HG03139 (cell line): ENCODE results near the gene OPTC.
"Not testable (repeated sequence)": the region's sequence is repeated elsewhere in the genome, so short reads cannot be mapped to it uniquely, and the experiment has no call there.

Experiments
- ATAC-seq: cut with Tn5 transposase; IDR thresholded peaks from one replicate; pipeline ENCODE4 v1.9.1; 2021; ENCODE audit not compliant: unreplicated experiment

Gene OPTC

DNA sequence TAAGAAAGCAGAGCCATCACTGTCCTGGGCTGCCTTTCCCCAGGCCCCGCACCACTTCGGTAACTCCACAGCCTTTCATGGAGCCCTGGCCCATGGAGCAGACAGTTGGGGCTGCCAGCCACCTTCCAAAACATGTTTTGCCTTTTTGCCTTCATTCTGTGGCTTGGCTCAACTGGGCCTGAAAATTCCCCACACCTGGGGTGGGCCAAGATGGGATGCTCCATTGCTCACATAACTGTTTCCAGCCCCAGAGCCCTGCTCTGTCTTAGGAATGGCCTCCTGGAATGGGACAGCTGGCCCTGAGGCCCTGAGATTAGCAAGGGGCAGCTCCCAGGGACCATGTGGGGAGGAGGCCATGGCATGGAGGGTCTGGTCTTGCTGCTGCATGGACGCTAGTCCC lies 29.2 kb upstream of the OPTC start:
- no peak for ATAC-seq

DNA sequence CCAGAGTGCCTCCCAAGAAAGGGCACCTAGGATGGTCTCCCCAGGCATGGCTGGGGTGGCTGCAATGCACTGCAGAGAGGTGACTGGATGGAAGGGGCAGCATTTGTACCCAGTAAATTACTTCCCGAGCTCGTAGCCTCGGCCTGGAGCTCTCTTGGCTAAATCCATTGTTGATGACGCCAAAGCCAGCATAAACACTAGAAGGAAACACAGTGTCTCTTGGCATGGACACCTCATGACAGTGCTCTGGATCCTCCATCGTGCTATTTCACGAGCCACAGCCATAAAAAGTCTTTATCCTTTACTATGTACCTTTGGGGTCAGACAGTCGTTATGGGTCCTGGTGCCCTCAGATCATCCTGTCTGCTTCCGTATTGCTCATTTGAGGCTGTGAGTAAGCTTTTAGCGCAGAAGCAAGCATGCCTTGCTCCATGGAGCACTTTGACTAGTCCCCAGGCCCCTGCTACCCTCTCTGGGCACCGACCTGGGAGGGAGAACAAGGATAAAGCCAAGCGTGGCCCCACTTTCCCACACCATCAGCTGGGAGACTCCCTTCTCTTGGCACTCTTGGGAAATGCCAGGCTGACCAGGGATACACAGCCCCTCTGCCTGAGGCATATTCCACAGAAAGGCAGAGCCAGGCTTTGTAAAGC lies 28.7 kb upstream of the OPTC start:
- no peak for ATAC-seq

GRCh38 chr1:203465948-203466347 lies 28.0 kb upstream of the OPTC start:
- ATAC-seq, result no peak

DNA sequence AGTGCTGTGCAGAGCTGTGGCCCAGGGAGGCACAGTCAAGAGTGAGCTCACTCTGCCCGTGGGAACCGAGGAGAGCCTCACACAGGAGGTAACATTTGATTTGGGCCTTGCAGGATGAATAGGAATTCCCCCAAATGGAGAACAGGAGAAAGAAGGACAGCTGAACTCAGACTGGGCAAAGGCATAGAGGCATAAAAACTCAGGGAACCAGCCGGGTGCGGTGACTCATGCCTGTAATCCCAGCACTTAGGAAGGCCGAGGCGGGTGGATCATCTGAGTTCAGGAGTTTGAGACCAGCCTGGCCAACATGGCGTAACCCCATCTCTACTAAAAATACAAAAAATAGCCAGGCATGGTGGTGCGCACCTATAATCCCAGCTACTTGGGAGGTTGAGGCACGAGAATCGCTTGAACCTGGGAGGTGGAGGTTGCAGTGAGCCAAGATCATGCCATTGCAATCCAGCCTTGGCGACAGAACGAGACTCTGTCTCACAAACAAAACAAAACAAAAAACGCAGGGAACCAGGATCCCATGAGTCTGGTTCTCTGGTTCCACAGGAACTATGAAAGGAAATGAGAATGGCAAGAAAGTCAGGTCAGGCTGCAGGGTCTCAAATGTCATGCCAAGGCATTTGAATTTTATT lies 26.9 kb upstream of the OPTC start:
- not testable (repeated sequence) for ATAC-seq

DNA sequence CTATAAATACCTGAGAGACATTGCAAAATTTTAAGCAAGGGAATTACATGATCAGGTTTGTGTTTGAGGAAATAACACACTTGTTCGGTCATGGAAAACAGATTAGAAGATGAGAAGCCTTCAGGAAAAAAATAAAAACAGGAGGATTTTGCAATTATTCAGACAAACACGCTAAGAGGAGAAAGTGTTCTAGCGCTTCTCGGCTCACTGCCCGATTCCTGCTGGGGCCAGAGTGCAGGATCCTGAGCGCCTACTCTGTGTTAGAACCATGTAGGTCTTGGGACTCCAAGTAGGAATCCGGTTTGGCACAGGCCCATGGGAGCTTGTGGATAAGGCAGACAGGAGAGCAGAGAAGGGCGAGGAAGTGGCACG lies 26.4 kb upstream of the OPTC start:
- ATAC-seq, result no peak

DNA sequence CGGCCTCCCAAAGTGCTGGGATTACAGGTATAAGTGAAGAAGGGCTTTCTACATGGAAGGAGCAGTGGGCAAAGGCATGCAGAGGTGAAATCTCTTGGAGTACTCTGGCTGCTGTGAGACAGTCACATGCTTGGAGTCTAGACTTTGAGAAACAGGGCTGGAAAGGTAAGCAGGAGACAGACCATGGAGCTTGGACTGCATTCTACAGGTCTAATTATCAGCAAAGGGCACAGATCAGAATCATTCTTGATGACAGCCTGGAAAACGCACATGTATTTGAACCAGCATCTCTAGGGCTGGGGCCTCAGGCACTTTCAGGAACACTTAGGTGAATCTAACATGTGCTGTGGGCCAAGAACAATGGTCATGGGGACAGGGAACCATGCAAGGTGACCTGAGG lies 25.6 kb upstream of the OPTC start:
- ATAC-seq, result no peak

DNA sequence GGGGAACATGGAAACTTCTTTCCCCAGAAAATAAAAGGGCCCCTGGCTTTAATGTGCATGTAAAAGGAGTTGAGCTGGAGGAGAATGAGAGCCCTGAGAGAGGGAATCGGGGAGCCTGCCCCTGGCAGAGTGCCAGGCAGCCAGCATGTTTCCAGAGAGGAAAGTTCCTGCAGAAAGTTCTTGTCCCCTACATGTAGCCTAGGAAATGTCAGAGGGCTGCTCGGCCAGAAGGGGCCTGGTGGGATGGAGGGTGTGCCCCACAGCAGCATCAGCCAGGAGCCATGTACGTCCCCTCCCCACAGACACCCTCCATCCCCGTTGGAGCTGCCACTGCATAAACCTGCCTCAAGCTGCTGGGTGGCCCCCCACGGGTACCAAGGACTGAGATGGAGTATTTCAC lies 23.7 kb upstream of the OPTC start:
- ATAC-seq, result no peak

- no peak for ATAC-seq
Measured at GRCh38 chr1:203471841-203472240, 22.1 kb upstream of the OPTC start.

DNA sequence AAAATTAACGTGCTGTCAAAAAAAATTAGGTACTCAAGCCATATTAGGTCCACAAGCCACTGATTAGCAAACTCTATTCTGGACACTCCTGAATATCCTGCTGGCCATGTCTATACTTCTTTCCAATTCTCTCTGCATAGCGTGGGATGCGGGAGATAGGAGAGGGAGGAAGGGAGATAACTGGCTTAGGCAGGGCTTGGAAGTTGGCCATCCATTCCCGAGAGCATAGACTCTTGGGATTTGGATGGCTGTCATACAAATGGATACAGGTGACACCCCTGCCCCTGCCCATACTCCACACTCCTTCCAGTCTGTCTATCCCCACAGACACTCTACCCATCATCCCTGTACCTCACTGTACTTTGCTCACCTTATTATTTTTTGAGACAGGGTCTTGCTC lies 20.7 kb upstream of the OPTC start:
- no peak for ATAC-seq

GRCh38 chr1:203473781-203474305 lies 20.1 kb upstream of the OPTC start:
- ATAC-seq, result no peak

DNA sequence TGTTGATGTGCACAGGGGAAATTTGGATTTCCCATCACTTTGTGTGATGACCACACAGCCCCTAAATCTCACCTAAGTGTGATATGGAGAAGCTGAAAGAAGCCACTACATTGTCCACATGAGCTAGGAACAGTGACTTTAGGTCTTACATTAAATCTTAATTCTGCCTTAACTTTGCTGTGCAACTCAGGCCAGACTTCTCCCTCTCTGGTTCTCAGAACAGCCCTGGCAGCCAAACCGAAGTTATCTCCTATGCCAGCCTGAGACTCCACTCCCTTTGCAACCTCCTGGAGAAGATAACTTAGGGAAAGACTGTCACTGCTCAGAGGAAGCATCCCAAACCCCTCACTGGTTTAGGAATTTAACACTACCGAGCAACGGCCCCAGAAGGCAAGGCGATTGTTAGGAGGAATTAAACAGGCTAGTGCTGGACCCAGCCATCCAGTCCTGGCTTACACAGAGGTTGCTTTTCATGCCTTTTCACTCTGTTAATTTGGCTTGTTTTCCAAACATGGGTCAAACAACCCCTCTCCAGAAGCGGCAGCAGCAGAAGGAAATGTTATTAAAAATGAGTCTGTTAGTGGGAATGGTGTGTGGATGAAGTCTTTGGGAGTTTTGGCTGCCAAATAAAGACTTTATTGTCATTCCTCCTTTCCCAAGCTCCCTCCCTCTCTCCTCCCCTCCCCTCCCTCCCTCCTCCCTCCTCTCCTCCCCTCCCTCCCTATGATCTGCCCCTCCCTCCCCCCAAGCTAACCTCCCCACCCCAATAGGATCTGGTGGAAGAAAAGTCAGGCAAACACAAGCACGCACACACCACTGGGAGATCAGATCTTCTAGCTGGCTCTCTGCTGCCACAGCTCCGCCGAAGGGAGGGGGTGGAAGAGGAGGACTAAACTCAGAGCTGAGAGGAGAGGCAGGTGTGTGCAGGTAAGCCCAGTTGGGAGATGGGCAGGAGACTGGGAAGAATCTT lies 18.7 kb upstream of the OPTC start, which contains the start of gene PRELP:
Gene PRELP, plus strand, starts transcription at position 795 of the 970 bp plus-strand sequence. CDS start 7,379 bp downstream, outside the sequence.
- ATAC-seq, result no peak

- ATAC-seq, result no peak
Measured at GRCh38 chr1:203476216-203476814, 17.6 kb upstream of the OPTC start.

DNA sequence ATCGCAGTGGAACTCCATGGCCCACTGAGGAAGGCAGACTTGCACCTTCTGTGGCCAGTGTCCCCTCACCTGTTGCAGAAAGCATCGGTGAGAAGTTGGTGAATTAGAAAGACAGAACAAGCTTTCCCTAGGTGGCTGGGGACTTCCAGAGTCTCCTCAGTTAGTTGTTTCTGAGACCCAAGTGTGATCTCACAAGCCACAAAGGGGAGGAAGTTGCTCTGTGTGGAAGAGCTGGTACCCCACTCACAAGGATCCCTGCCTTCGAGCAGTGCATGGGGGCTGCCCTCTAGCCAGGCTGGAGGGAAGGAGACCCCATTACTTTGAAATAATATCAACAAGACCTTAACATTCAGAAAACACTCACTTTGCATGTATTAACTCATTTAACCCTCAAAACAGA lies 16.2 kb upstream of the OPTC start:
- no peak for ATAC-seq

GRCh38 chr1:203478231-203478630 lies 15.7 kb upstream of the OPTC start:
- ATAC-seq, result no peak

GRCh38 chr1:203478986-203479385 lies 15.0 kb upstream of the OPTC start:
- no peak for ATAC-seq

DNA sequence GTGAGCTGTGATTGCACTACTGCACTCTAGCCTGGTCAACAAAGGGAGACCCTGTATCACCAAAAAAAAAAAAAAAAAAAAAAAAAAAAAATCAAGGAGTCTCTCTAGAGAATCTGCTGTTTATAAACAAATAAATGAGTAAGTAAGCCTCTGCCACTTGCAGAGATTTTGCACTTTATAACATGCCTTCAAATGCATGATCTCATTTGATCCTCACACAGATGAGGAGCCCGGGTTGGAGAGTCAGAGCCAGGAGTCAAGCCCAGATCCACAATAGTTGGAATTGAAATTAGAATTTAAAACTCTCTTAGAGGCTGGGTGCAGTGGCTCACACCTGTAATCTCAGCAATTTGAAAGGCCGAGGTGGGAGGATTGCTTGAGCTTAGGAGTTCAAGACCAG lies 14.3 kb upstream of the OPTC start:
- no peak for ATAC-seq

DNA sequence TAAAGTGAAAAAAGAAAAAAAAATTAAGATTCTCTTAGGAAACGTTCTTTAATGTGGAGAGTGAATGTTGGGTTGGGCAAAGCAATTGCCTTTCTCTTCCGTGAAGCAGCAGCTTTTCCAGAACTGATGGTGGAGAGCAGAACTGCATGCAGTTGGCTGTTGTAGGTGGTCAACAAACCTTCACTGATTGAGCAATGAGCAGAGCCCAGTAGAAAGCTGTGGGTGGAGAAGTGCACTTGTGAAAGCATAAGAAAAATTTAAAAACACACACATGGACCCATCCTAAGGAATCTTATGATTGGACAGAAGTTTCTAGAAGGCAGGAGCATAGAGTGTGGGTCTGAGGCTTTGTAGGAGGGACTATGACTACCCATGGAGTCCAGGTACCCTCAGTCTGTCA lies 13.9 kb upstream of the OPTC start:
- ATAC-seq, result no peak

DNA sequence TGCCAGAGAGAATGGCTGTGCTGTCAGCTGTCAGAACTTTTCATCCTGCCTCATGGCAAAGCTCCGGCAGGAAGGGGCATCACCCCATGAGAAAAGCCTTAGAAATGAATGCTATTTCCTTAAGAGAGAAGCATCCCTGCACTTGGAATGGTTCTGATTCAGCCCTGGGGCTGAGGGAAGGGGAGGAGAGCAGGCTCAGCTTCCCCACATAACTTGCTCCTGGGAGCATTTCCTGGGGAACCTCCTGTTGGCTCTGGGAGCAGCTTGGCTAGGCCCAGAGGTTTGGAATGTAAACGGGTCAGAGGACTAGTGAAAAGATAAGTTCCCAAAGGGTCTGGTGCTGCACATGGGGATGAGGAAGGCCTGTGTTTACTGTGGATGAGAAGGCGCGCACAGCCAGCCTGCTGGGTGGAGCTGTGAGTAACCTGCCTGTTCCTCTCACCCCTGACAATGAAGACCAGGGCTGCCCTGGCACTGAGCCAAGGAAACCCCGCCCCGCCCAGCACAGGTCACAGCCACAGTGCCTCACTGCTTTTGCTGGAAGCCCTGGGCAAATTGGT lies 13.3 kb upstream of the OPTC start:
- no peak for ATAC-seq

GRCh38 chr1:203481196-203481595 lies 12.8 kb upstream of the OPTC start:
- no peak for ATAC-seq

DNA sequence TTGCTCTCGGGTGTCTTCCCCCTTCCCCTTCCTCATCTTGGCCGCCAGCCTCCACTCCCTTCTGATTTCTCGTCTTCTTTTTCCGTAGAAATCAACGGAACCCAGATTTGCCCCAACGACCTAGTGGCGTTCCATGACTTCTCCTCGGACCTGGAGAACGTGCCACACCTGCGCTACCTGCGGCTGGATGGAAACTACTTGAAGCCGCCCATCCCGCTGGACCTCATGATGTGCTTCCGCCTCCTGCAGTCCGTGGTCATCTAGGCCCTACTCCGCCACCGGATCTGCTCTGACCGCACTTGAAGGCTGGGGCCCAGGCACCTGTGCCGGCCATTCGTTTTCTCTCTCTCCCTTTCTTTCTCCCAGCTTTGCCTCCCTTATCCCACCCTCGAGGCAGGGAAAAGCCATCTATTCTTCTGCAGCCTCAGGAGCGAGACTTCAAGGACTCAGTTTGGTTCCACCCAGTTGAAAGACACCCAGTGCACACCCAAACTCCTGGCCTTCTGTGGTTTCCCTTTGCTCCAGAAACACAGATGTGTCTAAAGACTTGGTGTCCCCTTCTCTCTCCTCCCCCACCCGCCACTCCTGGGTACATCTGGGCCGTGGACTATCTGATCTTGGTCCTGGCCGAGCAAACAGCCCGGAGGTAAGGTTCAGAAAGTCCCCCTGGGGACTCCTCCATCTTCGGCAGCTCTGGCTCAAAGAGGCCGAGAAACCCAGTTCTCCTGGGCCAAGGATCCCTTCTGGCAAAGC lies 7.2 kb upstream of the OPTC start:
- ATAC-seq, result no peak
